Mesenchymal stem cell (in vitro differentiated cells and primary cell): Measurements from ENCODE around the gene PTPRN2.

Experiments
- DNase-seq: peaks from one replicate; pipeline ENCODE4 v3.0.0-alpha.2; 2013
- H2AFZ ChIP-seq: one replicate; pipeline ENCODE4 v1.6.1; 2013; ENCODE audit warnings: low read depth, mild to moderate bottlenecking, control low read depth, inconsistent platforms, low read length, moderate library complexity
- H2AK5ac ChIP-seq: 2 replicates; pipeline ENCODE4 v1.6.1; 2013; ENCODE audit warnings: low read length, moderate library complexity, mild to moderate bottlenecking, inconsistent platforms; ENCODE audit not compliant: severe bottlenecking
- H2BK120ac ChIP-seq: one replicate; pipeline ENCODE4 v1.6.1; 2013; ENCODE audit warnings: low read depth, mild to moderate bottlenecking, inconsistent platforms, low read length, moderate library complexity
- H2BK12ac ChIP-seq, 2 experiments: one replicate each; pipeline ENCODE4 v1.6.1; 2013; ENCODE audit warnings: inconsistent platforms in 2 of 2, low read length in 2 of 2, mild to moderate bottlenecking in 2 of 2, moderate library complexity in 2 of 2, control low read depth in 1 of 2
- H2BK15ac ChIP-seq: one replicate; pipeline ENCODE4 v1.6.1; 2013; ENCODE audit warnings: mild to moderate bottlenecking, low read depth, inconsistent platforms; ENCODE audit not compliant: poor library complexity, severe bottlenecking
- H2BK5ac ChIP-seq: 2 replicates; pipeline ENCODE4 v1.6.1; 2013; ENCODE audit warnings: low read depth, mild to moderate bottlenecking, low read length, control low read depth, inconsistent platforms; ENCODE audit not compliant: poor library complexity, severe bottlenecking
- H3K14ac ChIP-seq, 2 experiments: one replicate each; pipeline ENCODE4 v1.6.1; 2013; ENCODE audit warnings: inconsistent platforms in 2 of 2, low read length in 2 of 2, control low read depth in 1 of 2, mild to moderate bottlenecking in 1 of 2, moderate library complexity in 1 of 2
- H3K18ac ChIP-seq, 2 experiments: one replicate each; pipeline ENCODE4 v1.6.1; 2013; ENCODE audit warnings: inconsistent platforms in 2 of 2, low read length in 2 of 2, control low read depth in 1 of 2, low read depth in 1 of 2, mild to moderate bottlenecking in 1 of 2
- H3K23ac ChIP-seq, 2 experiments: one replicate each; pipeline ENCODE4 v1.6.1; 2013; ENCODE audit warnings: inconsistent platforms in 2 of 2, low read length in 2 of 2, mild to moderate bottlenecking in 2 of 2, moderate library complexity in 2 of 2, control low read depth in 1 of 2
- H3K27ac ChIP-seq: 2 replicates; pipeline ENCODE4 v1.5.1; 2013; ENCODE audit warnings: mild to moderate bottlenecking, moderate library complexity, low read length, control low read depth, inconsistent platforms; ENCODE audit not compliant: poor library complexity, severe bottlenecking
- H3K27me3 ChIP-seq, 2 experiments: 2 replicates each; pipeline versions ENCODE4 v1.6.1 to v1.7.0; 2013; ENCODE audit warnings: low read length in 2 of 2, mild to moderate bottlenecking in 2 of 2, moderate library complexity in 2 of 2, control low read depth in 1 of 2, inconsistent platforms in 1 of 2; ENCODE audit not compliant: control insufficient read depth in 1 of 2, insufficient read depth in 1 of 2
- H3K36me3 ChIP-seq, 2 experiments: 2 replicates each; pipeline versions ENCODE4 v1.6.1 to v1.7.0; 2013; ENCODE audit warnings: low read length in 2 of 2, control low read depth in 1 of 2, inconsistent platforms in 1 of 2, low read depth in 1 of 2, mild to moderate bottlenecking in 1 of 2; ENCODE audit not compliant: insufficient read depth in 2 of 2, control insufficient read depth in 1 of 2
- H3K4ac ChIP-seq, 2 experiments: one replicate each; pipeline ENCODE4 v1.6.1; 2013; ENCODE audit warnings: inconsistent platforms in 2 of 2, low read length in 2 of 2, mild to moderate bottlenecking in 2 of 2, moderate library complexity in 2 of 2, control low read depth in 1 of 2, low read depth in 1 of 2
- H3K4me1 ChIP-seq: 2 replicates; pipeline ENCODE4 v1.6.1; 2013; ENCODE audit warnings: low read depth, low read length, control low read depth; ENCODE audit not compliant: control insufficient read depth, insufficient read depth
- H3K4me2 ChIP-seq: 2 replicates; pipeline ENCODE4 v1.6.1; 2013; ENCODE audit warnings: low read length, mild to moderate bottlenecking, inconsistent platforms; ENCODE audit not compliant: poor library complexity, severe bottlenecking
- H3K4me3 ChIP-seq, 2 experiments: 2 replicates each; pipeline versions ENCODE4 v1.5.1 to v1.7.0; 2013; ENCODE audit warnings: low read length in 2 of 2, mild to moderate bottlenecking in 2 of 2, control low read depth in 1 of 2, low read depth in 1 of 2; ENCODE audit not compliant: insufficient read depth in 1 of 2
- H3K79me1 ChIP-seq: replicated peaks from 2 replicates; pipeline ENCODE4 v1.6.1; 2013; ENCODE audit warnings: mild to moderate bottlenecking, control low read depth, low read length, inconsistent platforms; ENCODE audit not compliant: poor library complexity, severe bottlenecking
- H3K9ac ChIP-seq: 2 replicates; pipeline ENCODE4 v1.7.0; 2013; ENCODE audit warnings: mild to moderate bottlenecking, low read length, moderate library complexity
- H3K9me3 ChIP-seq: 2 replicates; pipeline ENCODE4 v1.7.0; 2013; ENCODE audit warnings: mild to moderate bottlenecking, low read length; ENCODE audit not compliant: control insufficient read depth
- H4K8ac ChIP-seq: one replicate; pipeline ENCODE4 v1.6.1; 2013; ENCODE audit warnings: inconsistent platforms, mild to moderate bottlenecking, low read length, moderate library complexity
- H4K91ac ChIP-seq: one replicate; pipeline ENCODE4 v1.6.1; 2013; ENCODE audit warnings: mild to moderate bottlenecking, low read length, inconsistent platforms
- WGBS: methylation state at CpG from one replicate; pipeline ENCODE4 v1.1.7; 2013; ENCODE audit warnings: mixed read lengths; 5-methylcytosine and 5-hydroxymethylcytosine counted together

Gene PTPRN2

GRCh38 chr7:158263110-158263963 lies 324.3 kb downstream of the PTPRN2 start:
- Histone ChIP-seq H3K4me2 (no peak overlapping the region), H3K9ac (no peak overlapping the region), H2BK120ac (no peak overlapping the region), H3K79me1 (no peaks in the 10 kb centered on the region), H3K36me3 (no peaks in the 10 kb centered on the region), H4K8ac (no peak overlapping the region), H2BK15ac (no peak overlapping the region), H3K23ac (no peak overlapping the region), H3K14ac (no peak overlapping the region), H3K4me1 (no peaks in the 10 kb centered on the region), H3K27me3 (no peaks in the 10 kb centered on the region), H3K27ac (no peak overlapping the region), H4K91ac (no peak overlapping the region), H2AFZ (no peak overlapping the region), H3K4me3 (no peak overlapping the region), H3K18ac (no peak overlapping the region), H3K9me3 (peaks cover 8% of the 10 kb centered on the region), H3K4ac (no peak overlapping the region), H2BK12ac (no peak overlapping the region), H2AK5ac (no peak overlapping the region), H2BK5ac (no peak overlapping the region)
- WGBS: 86% methylated on average over 19 of the region's 19 CpGs
- DNase-seq: no peak

GRCh38 chr7:158262284-158263109 lies 325.1 kb downstream of the PTPRN2 start:
- Histone ChIP-seq H3K14ac (peak overlapping the region in 1 of 2 experiments; percentile 53), H3K23ac (no peak overlapping the region), H3K4ac (no peak overlapping the region), H2AK5ac (no peak overlapping the region), H2BK120ac (no peak overlapping the region), H3K36me3 (no peaks in the 10 kb centered on the region), H3K27me3 (no peaks in the 10 kb centered on the region), H3K4me2 (no peak overlapping the region), H2BK15ac (no peak overlapping the region), H3K9me3 (peaks cover 8% of the 10 kb centered on the region), H2AFZ (no peak overlapping the region), H3K4me3 (no peak overlapping the region), H3K18ac (no peak overlapping the region), H3K27ac (no peak overlapping the region), H3K79me1 (no peaks in the 10 kb centered on the region), H2BK5ac (no peak overlapping the region), H3K9ac (no peak overlapping the region), H2BK12ac (no peak overlapping the region), H3K4me1 (no peaks in the 10 kb centered on the region), H4K8ac (no peak overlapping the region), H4K91ac (no peak overlapping the region)
- DNase-seq: no peak
- whole genome bisulfite sequencing: 94% methylated on average over 5 of the region's 5 CpGs

GRCh38 chr7:158261362-158262235 lies 326.0 kb downstream of the PTPRN2 start:
- H3K23ac ChIP-seq: no peak overlapping the region
- no peak overlapping the region for H2AFZ ChIP-seq
- H2BK5ac ChIP-seq: no peak overlapping the region
- no peaks in the 10 kb centered on the region for H3K27me3 ChIP-seq
- no peak overlapping the region for H3K4ac ChIP-seq
- WGBS: 88% methylated on average over 27 of the region's 27 CpGs
- H3K9ac ChIP-seq: no peak overlapping the region
- H3K4me3 ChIP-seq: no peak overlapping the region
- H3K4me2 ChIP-seq: no peak overlapping the region
- no peak overlapping the region for H3K18ac ChIP-seq
- H4K8ac ChIP-seq: no peak overlapping the region
- H2BK120ac ChIP-seq: no peak overlapping the region
- no peak overlapping the region for H3K27ac ChIP-seq
- H3K9me3 ChIP-seq: peaks cover 8% of the 10 kb centered on the region
- no peak for DNase-seq
- H4K91ac ChIP-seq: no peak overlapping the region
- no peak overlapping the region for H2AK5ac ChIP-seq
- no peak overlapping the region for H2BK12ac ChIP-seq
- H3K79me1 ChIP-seq: no peaks in the 10 kb centered on the region
- H3K36me3 ChIP-seq: no peaks in the 10 kb centered on the region
- H2BK15ac ChIP-seq: no peak overlapping the region
- H3K4me1 ChIP-seq: no peaks in the 10 kb centered on the region
- H3K14ac ChIP-seq: no peak overlapping the region
